Measurements from ENCODE around the gene PCSK5. TPM values are rescaled to one million over a fixed set of nuclear protein-coding genes. Genes with fewer than 3 reads are reported as not detected.

Gene PCSK5
- total RNA-seq = 7.4 and 9.7 TPM in 2 replicates

DNA sequence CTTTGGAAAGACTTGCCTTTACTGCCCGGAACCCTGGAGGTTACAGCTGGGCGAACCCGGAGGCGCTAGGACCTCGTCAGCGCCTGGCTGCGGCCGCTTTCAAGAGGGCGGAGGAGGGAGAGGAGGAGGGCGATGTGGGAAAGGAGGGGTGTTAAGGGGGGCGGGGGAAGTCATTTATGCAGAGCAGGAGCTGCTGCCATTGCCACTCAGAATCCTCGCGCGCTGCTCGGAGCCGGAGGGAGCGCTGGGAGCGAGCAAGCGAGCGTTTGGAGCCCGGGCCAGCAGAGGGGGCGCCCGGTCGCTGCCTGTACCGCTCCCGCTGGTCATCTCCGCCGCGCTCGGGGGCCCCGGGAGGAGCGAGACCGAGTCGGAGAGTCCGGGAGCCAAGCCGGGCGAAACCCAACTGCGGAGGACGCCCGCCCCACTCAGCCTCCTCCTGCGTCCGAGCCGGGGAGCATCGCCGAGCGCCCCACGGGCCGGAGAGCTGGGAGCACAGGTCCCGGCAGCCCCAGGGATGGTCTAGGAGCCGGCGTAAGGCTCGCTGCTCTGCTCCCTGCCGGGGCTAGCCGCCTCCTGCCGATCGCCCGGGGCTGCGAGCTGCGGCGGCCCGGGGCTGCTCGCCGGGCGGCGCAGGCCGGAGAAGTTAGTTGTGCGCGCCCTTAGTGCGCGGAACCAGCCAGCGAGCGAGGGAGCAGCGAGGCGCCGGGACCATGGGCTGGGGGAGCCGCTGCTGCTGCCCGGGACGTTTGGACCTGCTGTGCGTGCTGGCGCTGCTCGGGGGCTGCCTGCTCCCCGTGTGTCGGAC lies at the start of gene PCSK5:
Gene PCSK5 (plus strand): TSS at position 202 of the 805 bp plus-strand sequence. CDS start 509 bp downstream, at position 711.

DNA sequence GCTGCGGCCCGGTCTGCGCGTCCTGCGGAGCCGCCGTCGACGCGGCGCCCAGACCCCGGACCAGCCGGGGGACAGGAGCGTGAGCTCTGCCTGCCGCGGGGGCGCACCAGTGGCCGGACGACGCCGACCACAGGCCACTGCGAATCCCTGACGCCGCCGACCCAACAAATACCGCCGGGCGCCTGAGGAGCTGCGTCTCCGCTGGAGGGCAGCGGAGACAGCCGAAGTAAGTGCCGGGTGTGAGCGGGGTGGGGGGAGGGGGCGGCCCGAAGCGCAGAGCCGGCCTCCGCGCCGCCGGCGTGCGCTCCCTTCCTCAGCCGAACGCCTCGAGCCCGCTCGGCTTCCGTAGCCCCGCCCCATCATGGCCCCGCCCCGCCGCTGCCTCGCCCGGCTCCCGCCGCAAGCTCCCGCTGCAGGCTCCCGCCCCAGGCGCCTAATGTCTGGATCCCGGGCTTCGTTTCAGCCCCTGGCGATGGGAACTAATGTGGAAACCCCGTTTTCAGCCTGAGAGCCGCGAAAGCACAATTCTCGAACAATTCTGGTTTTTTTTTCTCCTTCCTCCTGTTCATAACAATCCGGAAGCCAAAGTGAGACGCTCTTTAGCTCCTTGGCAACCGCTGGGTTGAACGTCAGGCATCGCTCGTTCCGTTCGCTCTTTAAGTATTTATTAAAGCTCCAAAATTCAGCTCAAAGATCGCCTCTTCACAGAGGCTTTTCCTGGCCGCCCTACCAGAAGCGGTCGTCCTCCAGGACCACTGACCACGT lies 503.9 kb downstream of the PCSK5 start, which contains the start of gene RFK:
Gene RFK (minus strand): TSS at position 232 of the 765 bp plus-strand sequence. CDS start 255 bp downstream, outside the sequence.

